GM21423 (cell line): ENCODE measurements around the gene GPR180.

ENCODE experiments used
- ATAC-seq: cut with Tn5 transposase; IDR thresholded peaks from one replicate; pipeline ENCODE4 v1.9.1; 2021; ENCODE audit warnings: mild to moderate bottlenecking, moderate library complexity; ENCODE audit not compliant: unreplicated experiment

Gene GPR180

DNA sequence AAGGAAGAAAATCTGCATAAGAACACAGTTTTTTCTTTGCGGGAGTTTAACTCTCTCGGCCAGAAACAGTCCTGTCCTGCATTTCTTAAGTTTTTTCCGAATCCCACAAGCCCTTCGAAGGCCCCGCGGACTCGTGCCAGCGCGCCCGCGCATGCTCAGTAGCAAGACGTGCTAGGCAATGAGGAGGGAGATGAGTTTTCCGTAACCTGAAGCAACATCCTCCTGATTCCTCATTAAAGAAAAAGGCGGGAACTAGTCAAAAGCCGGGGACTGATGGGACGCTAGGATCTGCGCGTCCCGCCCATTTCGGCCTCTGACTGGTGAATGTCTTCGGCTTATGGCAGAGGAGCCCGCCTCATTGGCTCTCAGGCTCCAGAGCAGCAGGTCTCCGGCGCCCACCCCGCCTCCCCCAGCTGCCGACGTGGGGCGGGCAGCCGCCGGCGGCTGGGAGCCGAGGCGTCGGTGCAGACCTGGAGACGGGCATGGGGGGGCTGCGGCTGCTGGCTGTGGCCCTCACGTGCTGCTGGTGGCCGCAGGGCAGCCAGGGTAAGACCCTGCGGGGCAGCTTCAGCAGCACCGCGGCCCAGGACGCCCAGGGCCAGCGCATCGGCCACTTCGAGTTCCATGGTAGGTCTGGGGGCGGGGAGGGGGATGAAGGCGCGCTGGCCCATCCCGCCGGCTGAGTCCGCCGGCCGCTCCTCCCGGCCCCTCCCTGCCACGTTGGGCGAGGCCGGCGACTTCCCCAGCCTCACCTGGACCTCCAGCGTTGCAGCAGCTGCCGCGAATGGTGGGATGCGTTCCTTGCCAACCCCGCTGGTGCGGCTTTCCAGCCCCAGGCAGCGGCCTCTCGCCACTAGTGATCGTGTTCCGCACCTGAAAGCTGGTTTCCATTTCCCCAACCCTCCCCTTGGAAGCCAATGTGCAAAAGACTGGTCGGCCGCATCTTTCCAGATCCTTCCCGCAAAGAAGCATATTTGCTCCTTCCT lies at the start of gene GPR180:
GPR180 (plus strand) TSS at position 412 of the 986 bp plus-strand sequence; CDS start at position 483, 71 bp downstream.
- peak; percentile 99 for ATAC-seq

DNA sequence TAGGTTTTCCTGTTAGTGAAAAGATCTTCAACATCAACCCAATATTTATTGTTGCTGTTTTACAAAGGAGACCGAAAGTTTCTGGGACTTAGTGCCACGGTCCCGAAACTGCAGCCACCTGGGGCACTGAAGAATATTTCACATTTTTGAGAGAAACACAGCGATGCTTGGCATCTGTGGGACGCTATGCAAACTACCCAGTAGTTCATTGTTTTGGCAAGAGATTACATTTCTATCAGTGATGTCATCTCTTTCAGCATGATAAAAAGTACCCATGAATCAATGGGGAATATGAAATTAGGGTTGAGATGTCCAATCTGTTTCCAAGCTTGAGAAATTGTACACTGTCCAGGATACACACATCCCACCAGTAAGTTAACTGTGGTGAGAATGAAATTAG lies 49.6 kb upstream of the GPR180 start:
- no peak for ATAC-seq

DNA sequence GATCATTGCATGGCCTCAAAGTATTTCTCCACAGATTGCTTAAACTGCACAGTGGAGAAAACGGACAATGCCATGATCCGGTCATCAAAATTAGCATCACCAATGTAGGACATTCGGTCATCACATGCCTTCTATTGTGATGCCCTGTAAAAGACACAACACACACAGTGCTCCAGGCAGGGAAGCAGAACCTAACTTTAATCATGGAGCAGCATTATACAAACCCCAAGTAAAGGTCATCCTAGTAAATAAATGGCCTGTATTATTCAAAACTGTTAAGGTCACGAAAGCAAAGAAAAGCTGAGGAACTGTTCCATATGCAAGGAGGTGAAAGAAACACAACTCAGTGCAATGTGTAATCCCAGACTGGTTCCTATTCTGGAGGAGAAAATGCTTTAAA lies 47.9 kb upstream of the GPR180 start:
- ATAC-seq: no peak

DNA sequence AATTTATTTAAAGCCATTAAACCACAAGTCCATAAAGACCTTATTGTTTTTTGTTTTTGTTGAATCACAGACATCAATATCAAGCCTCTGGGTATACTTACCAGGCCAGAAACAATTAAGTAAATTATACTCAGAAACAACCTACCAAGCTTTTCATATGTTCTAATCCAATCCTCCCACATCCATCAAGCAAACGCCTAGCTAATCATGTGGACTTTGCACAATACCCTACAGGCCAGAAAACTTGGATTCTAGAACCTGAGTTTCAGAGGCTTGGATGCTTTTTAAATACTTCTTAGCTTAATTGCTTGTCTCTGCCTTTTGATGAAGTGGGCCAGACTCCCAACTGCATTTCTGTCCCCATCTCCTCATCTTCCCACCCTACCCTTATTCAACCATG lies 45.6 kb upstream of the GPR180 start:
- no peak for ATAC-seq

DNA sequence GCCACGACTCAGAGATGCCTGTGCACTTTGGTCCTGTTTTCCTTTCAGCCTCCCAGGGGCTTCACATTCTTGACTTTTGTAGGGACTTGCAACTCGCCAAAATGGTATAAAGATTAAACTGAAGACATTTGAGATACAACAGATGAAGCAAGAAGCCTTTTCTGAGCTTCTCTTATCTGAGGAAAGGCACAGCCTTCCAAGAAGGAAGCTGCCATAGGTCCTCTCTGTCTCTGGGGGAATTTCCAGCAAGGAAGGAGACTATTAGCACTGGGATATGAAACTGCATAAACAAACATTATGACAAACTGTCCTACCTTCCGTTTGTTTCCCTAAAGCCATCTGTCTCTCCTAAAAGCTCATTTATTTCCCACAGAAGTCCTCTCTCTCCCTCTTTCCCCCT lies 45.0 kb upstream of the GPR180 start:
- ATAC-seq: no peak

GRCh38 chr13:94557684-94558235 lies 43.9 kb upstream of the GPR180 start:
- ATAC-seq: no peak

DNA sequence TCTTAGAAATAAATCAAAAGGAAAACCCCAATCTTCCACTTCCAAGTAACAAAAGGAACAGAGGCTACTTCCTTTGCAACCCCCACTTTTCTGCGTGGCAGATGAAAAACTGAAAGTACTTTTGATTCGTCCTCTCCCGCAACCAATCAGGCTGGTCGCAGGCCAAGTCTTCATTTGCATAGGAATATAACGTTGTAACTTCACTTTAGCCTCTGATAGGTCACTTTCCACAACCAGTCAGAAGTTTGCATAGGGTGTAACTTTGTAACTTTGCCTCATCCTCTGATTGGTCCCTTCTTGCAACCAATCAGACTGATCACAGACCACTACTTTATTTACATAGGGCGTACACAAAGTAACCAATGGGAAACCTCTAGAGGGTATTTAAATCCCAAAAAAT lies 42.9 kb upstream of the GPR180 start:
- ATAC-seq: no peak

GRCh38 chr13:94559222-94559795 lies 42.3 kb upstream of the GPR180 start:
- no peak for ATAC-seq

GRCh38 chr13:94560116-94560515 lies 41.5 kb upstream of the GPR180 start:
- ATAC-seq: no peak

DNA sequence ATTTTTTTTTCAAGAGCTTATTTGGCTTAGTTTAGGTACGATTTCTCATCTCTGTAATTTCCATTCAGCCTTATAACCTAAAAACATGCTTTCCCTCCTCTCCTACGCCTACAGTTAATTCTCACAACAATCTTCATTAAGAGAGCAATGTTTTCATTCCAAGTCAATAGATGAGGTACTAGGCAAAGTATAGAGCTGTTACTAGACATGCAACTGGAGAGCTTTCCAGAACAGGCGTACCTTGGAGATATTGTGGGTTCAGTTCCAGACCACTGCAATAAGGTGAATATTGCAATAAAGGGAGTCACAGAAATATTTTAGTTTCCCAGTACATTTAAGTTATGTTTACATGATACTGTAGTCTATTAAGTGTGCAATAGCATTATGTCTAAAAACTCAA lies 40.5 kb upstream of the GPR180 start:
- no peak for ATAC-seq

- no peak for ATAC-seq
These were observed 34.1 kb upstream of the GPR180 start for GRCh38 chr13:94567581-94567980.

- ATAC-seq: no peak
These were observed 33.2 kb upstream of the GPR180 start for GRCh38 chr13:94568443-94568842.

DNA sequence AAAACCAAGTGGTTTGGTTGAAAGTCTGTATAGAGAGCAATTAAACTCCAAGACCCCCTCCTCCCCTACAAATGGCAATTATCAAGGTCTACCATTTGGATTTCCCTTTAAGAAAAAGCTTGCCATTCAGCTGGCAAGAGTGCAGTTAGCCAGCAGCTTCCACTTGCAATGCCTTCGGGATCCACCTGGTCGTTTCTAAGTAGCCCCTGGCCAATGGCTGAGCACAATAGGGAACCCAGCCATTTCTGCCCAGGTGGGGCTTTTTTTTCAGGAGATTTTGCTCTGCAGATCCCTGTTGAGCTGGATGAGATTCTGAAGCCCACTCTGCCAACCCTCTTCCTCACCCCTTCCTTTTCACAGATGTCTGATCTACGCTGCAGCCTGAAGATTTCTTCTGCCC lies 32.0 kb upstream of the GPR180 start:
- ATAC-seq: no peak

DNA sequence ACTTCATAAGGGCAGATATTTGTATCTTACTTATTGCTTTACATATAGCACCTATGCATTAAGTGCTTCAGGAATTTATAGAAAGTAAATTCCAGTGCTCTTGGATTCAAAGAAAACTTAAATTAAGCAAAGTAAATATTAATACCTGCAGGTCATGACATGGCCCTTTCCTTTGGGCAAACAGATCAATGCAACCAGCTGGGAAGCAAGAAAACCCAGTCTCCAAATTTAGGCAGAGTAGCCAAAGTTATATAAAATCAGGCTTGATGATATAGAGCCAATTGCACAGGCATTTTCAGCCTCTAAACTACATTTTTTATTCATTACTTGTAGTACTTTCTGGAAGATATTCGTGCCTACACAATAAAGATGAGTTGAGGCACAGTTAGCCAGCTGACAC lies 22.6 kb upstream of the GPR180 start:
- no peak for ATAC-seq

DNA sequence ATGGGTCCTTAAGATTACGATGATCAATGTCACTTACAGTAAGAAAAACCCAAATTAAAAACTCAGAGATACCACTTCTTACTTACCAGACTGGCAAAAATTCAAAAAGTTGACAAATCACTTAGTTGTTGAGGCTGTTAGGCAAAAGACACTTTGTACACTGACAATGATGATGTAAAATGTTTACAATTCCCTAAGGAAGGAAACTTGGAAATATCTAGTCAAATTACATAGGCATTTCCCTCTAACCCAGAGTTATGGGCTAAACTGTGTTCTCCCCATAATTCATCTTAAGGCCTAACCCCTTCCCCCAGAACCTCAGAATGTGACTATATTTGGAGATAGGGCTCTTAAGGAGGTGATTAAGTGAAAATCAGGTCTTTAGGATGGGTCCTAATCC lies 17.7 kb upstream of the GPR180 start:
- no peak for ATAC-seq

DNA sequence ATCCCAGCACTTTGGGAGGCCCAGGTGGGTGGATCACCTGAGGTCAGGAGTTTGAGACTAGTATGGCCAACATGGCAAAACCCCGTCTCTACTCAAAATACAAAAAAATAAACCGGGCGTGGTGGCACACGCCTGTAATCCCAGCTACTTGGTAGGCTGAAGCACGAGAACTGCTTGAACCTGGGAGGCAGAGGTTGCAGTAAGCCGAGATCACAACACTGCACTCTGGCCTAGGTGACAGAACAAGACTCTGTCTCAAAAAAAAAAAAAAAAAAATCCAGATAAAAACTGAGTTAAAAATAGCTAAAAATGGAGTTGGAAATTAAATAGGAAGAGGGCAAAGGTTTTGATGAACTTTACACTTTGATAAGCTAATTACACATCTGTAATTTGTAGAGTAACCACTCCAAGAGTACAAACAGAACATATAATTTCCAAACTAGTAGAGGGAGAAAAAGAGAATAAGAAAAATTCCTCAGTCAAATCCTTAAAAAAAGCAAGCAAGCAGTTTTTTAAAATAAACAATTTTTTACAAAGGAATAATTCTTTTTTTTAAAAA lies 16.0 kb upstream of the GPR180 start:
- ATAC-seq: no peak

GRCh38 chr13:94586371-94586770 lies 15.3 kb upstream of the GPR180 start:
- ATAC-seq: no peak

- no peak for ATAC-seq
These were observed 13.1 kb upstream of the GPR180 start for GRCh38 chr13:94588541-94588940.

DNA sequence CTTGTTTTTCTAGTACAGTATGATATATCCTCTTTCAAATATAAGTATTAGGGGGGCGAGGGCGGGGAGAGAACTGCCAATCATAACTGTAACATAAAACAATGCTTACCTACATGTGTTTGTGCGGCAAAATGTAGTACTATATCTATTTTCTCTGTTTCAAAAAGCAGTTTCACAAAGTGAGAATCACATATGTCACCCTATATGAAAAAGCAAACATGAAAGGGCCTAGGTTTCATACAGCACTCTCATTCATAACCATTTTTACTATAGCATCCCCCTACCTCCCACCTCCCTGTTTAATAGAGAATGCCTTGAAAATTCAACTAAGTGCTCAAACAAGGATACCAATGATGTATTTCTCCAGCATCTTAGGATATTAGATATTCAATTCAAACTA lies 10.9 kb upstream of the GPR180 start:
- no peak for ATAC-seq

DNA sequence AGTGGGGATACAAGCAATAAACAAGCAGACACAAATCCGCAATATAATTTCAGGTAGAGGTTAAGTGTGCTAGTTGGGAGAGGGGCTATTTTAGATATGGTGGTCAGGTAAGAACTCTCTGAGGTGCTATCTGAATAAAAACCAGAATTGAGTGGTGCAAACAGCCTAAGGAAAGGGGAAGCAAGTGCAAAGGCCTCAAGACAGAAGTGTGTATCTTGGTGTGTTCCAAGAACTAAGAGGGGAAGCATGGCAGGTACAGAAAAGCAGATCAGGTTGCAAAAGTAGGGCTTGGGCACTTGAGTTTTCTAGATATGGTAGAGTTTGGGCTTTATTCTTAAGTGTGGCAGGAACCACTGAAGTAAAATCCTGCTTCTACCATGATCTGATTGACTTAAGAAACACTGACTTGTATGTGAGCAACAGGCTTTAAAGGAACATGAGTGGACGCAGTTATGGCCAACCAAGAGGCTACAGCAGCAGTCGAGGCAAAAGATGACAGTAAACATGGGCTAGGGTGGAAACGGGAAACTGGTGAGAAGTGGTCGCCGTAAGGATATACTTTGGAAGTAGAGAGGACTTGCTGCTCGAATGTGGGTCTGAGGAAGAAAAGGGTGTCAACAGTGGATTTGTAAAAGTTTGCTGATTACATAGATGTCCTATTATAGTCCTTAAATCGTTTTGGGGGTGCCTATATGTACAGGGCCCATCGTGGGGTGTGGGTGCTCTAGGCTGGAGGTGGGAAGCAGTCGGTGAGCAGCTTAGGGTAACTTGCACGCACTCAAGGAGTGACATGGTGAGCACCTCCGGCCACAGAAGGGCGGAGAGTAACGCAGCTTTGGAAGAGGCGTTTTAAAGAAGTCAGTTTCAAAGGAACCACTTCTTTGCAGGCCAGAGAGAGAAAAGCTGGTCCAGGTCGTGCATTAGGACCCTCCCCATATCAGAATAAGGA lies 6.4 kb upstream of the GPR180 start:
- peak; percentile 53 for ATAC-seq
